ENCODE measurements around the gene FHIT.

DNA sequence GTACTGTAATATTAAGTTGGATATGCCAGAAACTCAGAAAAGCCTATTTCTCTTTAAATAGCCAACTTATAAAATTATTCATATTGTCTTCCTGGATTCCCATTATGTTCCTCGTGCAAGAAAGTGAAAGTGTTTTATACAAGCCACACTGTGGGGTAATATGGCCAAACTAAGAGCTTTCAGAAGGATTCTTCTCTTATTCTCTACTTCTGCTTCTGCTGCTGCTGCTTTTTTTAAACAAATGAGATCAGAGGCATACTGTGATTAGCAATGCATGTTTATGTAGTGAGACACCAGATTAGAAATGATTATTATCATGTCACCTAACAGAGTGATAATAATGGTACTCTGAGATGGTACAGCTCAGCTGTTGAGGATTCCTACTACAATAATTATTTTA, 1174.9 kb downstream of the FHIT start:
- TF ChIP-seq POLR2A (IDR thresholded peaks at IDR 0.05; ENCODE audit: low read length) (no peak), GATA1 (IDR thresholded peaks at IDR 0.05; ENCODE audit: low read depth, low read length) (no peak)

All from erythroblast (primary cell).